Neural cell (in vitro differentiated cells): ENCODE results near the gene REPIN1. TPM values are rescaled to one million over a fixed set of nuclear protein-coding genes. Genes with fewer than 3 reads are reported as not detected.

Experiments
- H2AFZ ChIP-seq: fragments of 200-600, 300-800 bp; sonication (generic), shearing (Covaris generic); 2 replicates; pipeline ENCODE4 v1.6.0; 2014; ENCODE audit warnings: low read depth, mild to moderate bottlenecking, antibody characterized with exemption, low read length, moderate library complexity
- H3F3A ChIP-seq: fragments of 200-600 bp; shearing (Covaris generic); 2 replicates; pipeline ENCODE4 v1.6.1; 2016; ENCODE audit warnings: mild to moderate bottlenecking, moderate library complexity, mixed read lengths, antibody characterized with exemption, low read length; ENCODE audit not compliant: insufficient read depth, poor library complexity, severe bottlenecking
- H3K27ac ChIP-seq: fragments of 200-600, 300-800 bp; sonication (generic), shearing (Covaris generic); 2 replicates; pipeline ENCODE4 v1.5.1; 2014; ENCODE audit warnings: mild to moderate bottlenecking, low read length, moderate library complexity
- H3K27me3 ChIP-seq: fragments of 300-800, 200-600 bp; sonication (generic), shearing (Covaris generic); 2 replicates; pipeline ENCODE4 v1.6.0; 2014; ENCODE audit warnings: mild to moderate bottlenecking, low read depth, low read length, moderate library complexity; ENCODE audit not compliant: insufficient read depth
- H3K36me3 ChIP-seq: fragments of 300-800, 200-600 bp; sonication (generic), shearing (Covaris generic); 2 replicates; pipeline ENCODE4 v1.5.1; 2014; ENCODE audit warnings: mild to moderate bottlenecking, antibody characterized with exemption, low read length, moderate library complexity; ENCODE audit not compliant: insufficient read depth
- H3K4me2 ChIP-seq: fragments of 300-800, 200-600 bp; sonication (generic), shearing (Covaris generic); 2 replicates; pipeline ENCODE4 v1.6.0; 2014; ENCODE audit warnings: mild to moderate bottlenecking, low read length
- H3K4me3 ChIP-seq: fragments of 300-800, 200-600 bp; sonication (generic), shearing (Covaris generic); 2 replicates; pipeline ENCODE4 v1.5.1; 2014; ENCODE audit warnings: mild to moderate bottlenecking, low read length, moderate library complexity
- H3K79me2 ChIP-seq: fragments of 200-600 bp; shearing (Covaris generic); replicated peaks from 2 replicates; pipeline ENCODE4 v1.6.0; 2014; ENCODE audit warnings: mild to moderate bottlenecking, low read length, moderate library complexity; ENCODE audit not compliant: insufficient read depth
- H3K9ac ChIP-seq: fragments of 300-800, 200-600 bp; sonication (generic), shearing (Covaris generic); 2 replicates; pipeline ENCODE4 v1.6.1; 2016; ENCODE audit warnings: mild to moderate bottlenecking, low read length, mixed read lengths
- H3K9me2 ChIP-seq: fragments of 200-600 bp; shearing (Covaris generic); 2 replicates; pipeline ENCODE4 v1.6.1; 2016; ENCODE audit warnings: mild to moderate bottlenecking, low read length, mixed read lengths; ENCODE audit not compliant: insufficient read depth
- H3K9me3 ChIP-seq: fragments of 200-600, 300-800 bp; sonication (generic), shearing (Covaris generic); 2 replicates; pipeline ENCODE4 v1.6.1; 2016; ENCODE audit warnings: mild to moderate bottlenecking, mixed run types, low read length, moderate library complexity, mixed read lengths
- H4K20me1 ChIP-seq: fragments of 200-600 bp; shearing (Covaris generic); 2 replicates; pipeline ENCODE4 v1.6.1; 2016; ENCODE audit warnings: mild to moderate bottlenecking, mixed run types; ENCODE audit not compliant: insufficient read depth
- EP300 ChIP-seq: fragments of 450-650 bp; conservative IDR thresholded peaks from 2 replicates; pipeline ENCODE4 v1.6.1; 2014; ENCODE audit warnings: antibody characterized with exemption, mild to moderate bottlenecking, moderate library complexity; ENCODE audit not compliant: poor library complexity, severe bottlenecking
- EZH2 ChIP-seq: fragments of 200-600, 300-800 bp; shearing (Covaris generic), sonication (generic); IDR thresholded peaks from 2 replicates; pipeline ENCODE4 v1.6.1; 2014; ENCODE audit warnings: antibody characterized with exemption, low read length, borderline replicate concordance, mild to moderate bottlenecking; ENCODE audit not compliant: insufficient read depth, poor library complexity, severe bottlenecking
- MXI1 ChIP-seq: fragments of 450-650 bp; conservative IDR thresholded peaks from 2 replicates; pipeline ENCODE4 v1.6.1; 2014; ENCODE audit warnings: antibody characterized with exemption, mild to moderate bottlenecking; ENCODE audit not compliant: poor library complexity, severe bottlenecking
- POLR2AphosphoS5 ChIP-seq: IDR thresholded peaks from 2 replicates; pipeline ENCODE4 v1.6.1; 2012
- RAD21 ChIP-seq: fragments of 450-650 bp; conservative IDR thresholded peaks from 2 replicates; pipeline ENCODE4 v1.6.1; 2014; ENCODE audit warnings: antibody characterized with exemption, mild to moderate bottlenecking, moderate library complexity
- SMC3 ChIP-seq: fragments of 450-650 bp; conservative IDR thresholded peaks from 2 replicates; pipeline ENCODE4 v1.6.1; 2014; ENCODE audit warnings: antibody characterized with exemption, mild to moderate bottlenecking, moderate library complexity; ENCODE audit not compliant: poor library complexity
- TAF1 ChIP-seq: IDR thresholded peaks from 2 replicates; pipeline ENCODE4 v1.6.1; 2012; ENCODE audit warnings: low read depth
- polyA plus RNA-seq: library from polyadenylated mRNA; depleted of rRNA; stranded (reverse); fragments of >200 nt; gene quantifications from 2 replicates; pipeline ENCODE4 v1.2.3, GENCODE V29; 2014
- TF ChIP-seq, protein P1 (sequence below): fragments of 450-650 bp; IDR thresholded peaks from 2 replicates; pipeline ENCODE4 v1.5.1; 2014; ENCODE audit warnings: antibody characterized with exemption, mild to moderate bottlenecking, moderate library complexity; ENCODE audit not compliant: poor library complexity, severe bottlenecking
- TF ChIP-seq, protein P2 (sequence below): IDR thresholded peaks from 2 replicates; pipeline ENCODE4 v1.6.1; 2012; ENCODE audit warnings: borderline replicate concordance

REPIN1 gene
- polyA plus RNA-seq, 1 donor from 2014 or later: 95.5 TPM

DNA sequence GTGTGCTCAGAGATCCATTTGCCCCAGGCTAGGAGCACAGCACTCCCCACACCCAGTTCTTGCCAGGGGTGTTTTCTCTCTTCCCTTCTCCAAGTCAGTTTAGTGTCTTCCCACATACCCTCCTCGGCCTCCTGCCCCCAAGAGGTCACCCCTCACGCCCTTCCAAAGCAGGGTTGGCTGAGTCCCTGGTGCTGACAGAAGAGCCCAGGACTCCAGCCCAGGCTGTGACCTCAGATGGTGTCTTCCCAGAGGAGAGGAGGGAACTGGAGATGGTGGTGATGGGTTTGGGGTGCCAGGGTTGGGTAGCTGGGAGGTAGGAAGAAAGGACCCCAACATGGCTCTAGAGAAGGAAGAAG is 30.3 kb downstream of the REPIN1 start:
- no peaks in the 10 kb centered on the region for H3K9me2 ChIP-seq
- no peaks in the 10 kb centered on the region for H4K20me1 ChIP-seq
- no peak overlapping the region for H2AFZ ChIP-seq
- TF ChIP-seq TAF1: no peak
- TF ChIP-seq MXI1: no peak
- no peak for TF ChIP-seq SMC3
- no peak for TF ChIP-seq RAD21
- no peak for TF ChIP-seq EZH2
- TF ChIP-seq, protein P1, sequence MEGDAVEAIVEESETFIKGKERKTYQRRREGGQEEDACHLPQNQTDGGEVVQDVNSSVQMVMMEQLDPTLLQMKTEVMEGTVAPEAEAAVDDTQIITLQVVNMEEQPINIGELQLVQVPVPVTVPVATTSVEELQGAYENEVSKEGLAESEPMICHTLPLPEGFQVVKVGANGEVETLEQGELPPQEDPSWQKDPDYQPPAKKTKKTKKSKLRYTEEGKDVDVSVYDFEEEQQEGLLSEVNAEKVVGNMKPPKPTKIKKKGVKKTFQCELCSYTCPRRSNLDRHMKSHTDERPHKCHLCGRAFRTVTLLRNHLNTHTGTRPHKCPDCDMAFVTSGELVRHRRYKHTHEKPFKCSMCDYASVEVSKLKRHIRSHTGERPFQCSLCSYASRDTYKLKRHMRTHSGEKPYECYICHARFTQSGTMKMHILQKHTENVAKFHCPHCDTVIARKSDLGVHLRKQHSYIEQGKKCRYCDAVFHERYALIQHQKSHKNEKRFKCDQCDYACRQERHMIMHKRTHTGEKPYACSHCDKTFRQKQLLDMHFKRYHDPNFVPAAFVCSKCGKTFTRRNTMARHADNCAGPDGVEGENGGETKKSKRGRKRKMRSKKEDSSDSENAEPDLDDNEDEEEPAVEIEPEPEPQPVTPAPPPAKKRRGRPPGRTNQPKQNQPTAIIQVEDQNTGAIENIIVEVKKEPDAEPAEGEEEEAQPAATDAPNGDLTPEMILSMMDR: no peak
- no peak for TF ChIP-seq EP300
- TF ChIP-seq POLR2AphosphoS5: no peak
- TF ChIP-seq, protein P2, sequence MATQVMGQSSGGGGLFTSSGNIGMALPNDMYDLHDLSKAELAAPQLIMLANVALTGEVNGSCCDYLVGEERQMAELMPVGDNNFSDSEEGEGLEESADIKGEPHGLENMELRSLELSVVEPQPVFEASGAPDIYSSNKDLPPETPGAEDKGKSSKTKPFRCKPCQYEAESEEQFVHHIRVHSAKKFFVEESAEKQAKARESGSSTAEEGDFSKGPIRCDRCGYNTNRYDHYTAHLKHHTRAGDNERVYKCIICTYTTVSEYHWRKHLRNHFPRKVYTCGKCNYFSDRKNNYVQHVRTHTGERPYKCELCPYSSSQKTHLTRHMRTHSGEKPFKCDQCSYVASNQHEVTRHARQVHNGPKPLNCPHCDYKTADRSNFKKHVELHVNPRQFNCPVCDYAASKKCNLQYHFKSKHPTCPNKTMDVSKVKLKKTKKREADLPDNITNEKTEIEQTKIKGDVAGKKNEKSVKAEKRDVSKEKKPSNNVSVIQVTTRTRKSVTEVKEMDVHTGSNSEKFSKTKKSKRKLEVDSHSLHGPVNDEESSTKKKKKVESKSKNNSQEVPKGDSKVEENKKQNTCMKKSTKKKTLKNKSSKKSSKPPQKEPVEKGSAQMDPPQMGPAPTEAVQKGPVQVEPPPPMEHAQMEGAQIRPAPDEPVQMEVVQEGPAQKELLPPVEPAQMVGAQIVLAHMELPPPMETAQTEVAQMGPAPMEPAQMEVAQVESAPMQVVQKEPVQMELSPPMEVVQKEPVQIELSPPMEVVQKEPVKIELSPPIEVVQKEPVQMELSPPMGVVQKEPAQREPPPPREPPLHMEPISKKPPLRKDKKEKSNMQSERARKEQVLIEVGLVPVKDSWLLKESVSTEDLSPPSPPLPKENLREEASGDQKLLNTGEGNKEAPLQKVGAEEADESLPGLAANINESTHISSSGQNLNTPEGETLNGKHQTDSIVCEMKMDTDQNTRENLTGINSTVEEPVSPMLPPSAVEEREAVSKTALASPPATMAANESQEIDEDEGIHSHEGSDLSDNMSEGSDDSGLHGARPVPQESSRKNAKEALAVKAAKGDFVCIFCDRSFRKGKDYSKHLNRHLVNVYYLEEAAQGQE: no peak
- no peaks in the 10 kb centered on the region for H3K36me3 ChIP-seq
- no peak overlapping the region for H3K4me2 ChIP-seq
- no peaks in the 10 kb centered on the region for H3K27me3 ChIP-seq
- no peaks in the 10 kb centered on the region for H3K9me3 ChIP-seq
- H3K79me2 ChIP-seq: peaks cover 6% of the 10 kb centered on the region
- H3K27ac ChIP-seq: no peak overlapping the region
- no peak overlapping the region for H3K9ac ChIP-seq
- H3K4me3 ChIP-seq: no peak overlapping the region
- no peaks in the 10 kb centered on the region for H3F3A ChIP-seq

DNA sequence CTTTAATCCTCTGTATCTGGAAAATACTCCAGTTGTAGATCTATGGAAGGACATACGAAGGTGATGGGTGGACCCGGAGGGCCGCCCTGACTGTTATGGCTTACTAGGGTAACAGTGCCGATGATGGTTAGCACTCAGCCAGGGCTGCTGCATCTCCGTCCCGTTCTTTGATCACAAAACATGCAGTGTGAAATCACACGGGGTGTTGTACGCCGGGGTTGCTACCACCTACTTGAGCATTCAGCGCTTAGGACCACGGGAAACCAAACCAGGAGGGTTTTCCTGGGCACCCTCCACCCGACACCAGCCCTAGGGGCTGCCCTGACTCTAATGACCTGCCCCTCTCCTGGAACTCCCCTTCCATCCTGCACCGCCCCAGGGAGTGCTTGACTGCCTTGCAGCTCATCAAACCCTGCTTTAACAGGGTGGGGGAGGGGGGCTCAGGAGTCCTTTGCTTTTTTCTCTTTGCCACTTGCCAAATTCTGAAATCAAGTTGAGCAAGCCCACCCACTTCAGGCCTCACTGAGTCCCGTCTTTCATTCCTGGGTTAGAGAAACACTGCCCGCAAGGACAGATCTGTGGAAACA is 30.9 kb downstream of the REPIN1 start:
- Histone ChIP-seq H3K79me2 (peaks cover 3% of the 10 kb centered on the region), H3K27ac (no peak overlapping the region), H3K9ac (peak overlapping the region; percentile 36), H4K20me1 (no peaks in the 10 kb centered on the region), H3F3A (no peaks in the 10 kb centered on the region), H3K4me2 (no peak overlapping the region), H2AFZ (no peak overlapping the region), H3K9me2 (no peaks in the 10 kb centered on the region), H3K4me3 (no peak overlapping the region), H3K9me3 (no peaks in the 10 kb centered on the region), H3K36me3 (no peaks in the 10 kb centered on the region), H3K27me3 (no peaks in the 10 kb centered on the region)
- TF ChIP-seq POLR2AphosphoS5 (no peak), SMC3 (no peak), EZH2 (no peak), RAD21 (no peak), MXI1 (no peak), TAF1 (no peak), EP300 (no peak)
- TF ChIP-seq, protein P1: no peak
- TF ChIP-seq, protein P2: no peak
